Astrocyte (in vitro differentiated cells and primary cell): ENCODE measurements around the gene UBR3.

Experiments
- EZH2 ChIP-seq: IDR thresholded peaks from 2 replicates; pipeline ENCODE4 v1.6.1; 2012; ENCODE audit warnings: mild to moderate bottlenecking, low read length, inconsistent platforms; ENCODE audit not compliant: insufficient read depth
- TF ChIP-seq, protein P1 (sequence below): IDR thresholded peaks from 2 replicates; pipeline ENCODE4 v1.5.1; 2011; ENCODE audit warnings: low read depth, mild to moderate bottlenecking, inconsistent platforms, low read length, moderate library complexity; ENCODE audit not compliant: insufficient read depth

DNA sequence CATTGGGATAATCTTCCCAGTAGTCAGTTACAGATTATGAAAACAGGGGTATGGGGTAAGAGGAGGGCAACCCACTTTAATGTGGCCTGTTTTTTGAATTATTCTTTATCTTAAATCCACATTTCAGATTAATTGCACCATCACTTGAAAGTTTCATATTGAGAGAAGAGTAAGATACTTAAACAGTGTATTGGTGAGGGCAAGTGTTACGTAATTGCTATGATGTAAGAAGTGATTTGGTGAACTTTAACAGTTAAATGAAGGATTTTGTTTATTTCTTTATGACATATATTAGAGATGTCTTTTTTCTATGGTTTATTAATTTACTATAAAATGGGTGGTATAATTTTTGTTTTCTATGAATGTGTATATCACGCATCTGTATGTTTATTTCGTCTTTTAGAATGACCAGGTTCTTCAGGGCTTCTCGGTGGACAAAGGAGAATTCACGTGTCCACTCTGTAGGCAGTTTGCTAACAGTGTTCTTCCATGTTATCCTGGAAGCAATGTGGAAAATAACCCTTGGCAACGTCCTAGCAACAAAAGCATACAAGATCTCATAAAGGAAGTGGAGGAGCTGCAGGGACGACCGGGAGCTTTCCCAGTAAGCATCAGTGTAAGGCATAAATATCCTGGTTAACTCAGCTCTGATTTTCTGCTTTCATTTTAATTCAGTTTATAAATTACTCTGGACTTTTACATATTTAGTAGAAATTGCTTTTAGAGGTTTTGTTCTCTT lies 179.5 kb downstream of the UBR3 start:
- TF ChIP-seq, protein P1, sequence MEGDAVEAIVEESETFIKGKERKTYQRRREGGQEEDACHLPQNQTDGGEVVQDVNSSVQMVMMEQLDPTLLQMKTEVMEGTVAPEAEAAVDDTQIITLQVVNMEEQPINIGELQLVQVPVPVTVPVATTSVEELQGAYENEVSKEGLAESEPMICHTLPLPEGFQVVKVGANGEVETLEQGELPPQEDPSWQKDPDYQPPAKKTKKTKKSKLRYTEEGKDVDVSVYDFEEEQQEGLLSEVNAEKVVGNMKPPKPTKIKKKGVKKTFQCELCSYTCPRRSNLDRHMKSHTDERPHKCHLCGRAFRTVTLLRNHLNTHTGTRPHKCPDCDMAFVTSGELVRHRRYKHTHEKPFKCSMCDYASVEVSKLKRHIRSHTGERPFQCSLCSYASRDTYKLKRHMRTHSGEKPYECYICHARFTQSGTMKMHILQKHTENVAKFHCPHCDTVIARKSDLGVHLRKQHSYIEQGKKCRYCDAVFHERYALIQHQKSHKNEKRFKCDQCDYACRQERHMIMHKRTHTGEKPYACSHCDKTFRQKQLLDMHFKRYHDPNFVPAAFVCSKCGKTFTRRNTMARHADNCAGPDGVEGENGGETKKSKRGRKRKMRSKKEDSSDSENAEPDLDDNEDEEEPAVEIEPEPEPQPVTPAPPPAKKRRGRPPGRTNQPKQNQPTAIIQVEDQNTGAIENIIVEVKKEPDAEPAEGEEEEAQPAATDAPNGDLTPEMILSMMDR = no peak
- no peak for TF ChIP-seq EZH2
